ENCODE measurements around the gene NLRC3.
A peak's percentile ranks its signal among the peaks of the same experiment; 100 is the strongest.

Gene NLRC3

DNA sequence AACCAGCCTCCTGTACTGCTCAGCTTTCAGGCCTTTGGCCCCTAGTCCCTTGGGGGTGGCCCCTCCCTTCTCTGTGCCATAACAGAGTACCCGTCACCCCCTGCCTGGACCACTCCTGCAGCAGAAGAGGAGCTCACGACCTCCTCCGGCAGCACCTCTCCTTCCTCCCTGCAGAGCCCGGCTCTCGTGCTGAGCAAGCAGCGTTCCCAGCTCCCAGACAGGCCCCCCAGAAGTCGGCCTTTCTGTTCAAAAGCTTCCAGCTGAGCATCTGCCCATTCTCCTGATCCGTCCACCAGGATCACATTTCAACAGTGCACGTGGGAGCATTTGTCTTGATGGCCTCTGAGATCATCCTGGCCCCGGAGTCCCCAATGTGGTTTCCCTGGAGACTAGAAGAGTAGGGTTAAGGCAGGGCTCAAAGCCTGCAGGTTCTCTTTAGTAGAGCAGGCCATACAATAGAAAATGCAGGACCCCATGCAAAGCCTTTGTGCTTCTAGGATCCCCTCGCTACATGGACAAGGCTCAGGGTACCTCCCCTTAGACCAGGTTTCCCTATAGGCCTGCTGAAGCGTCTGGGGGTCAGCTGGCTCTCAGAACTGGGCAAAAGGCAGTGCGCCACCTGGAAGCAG lies 35.6 kb downstream of the NLRC3 start:
- no peak for DNase-seq

DNA sequence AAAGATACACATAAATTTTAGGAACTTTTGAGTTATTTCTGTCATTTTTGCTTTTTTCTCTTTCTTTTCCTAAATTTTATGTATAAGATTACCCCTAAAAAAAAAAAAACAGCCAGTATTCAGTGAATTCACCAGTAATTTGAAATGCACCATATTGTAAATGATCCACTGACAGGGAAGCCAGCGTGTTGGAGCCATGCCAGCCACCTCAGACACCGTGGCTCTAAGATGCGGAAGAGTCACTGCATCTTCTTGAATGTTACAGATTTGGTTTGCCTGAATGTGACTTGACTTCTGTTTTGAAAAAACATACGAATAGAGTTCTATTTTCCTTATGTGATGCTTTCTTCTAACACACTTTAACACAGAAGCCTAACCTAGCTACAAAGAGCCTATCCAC lies 39.0 kb downstream of the NLRC3 start:
- no peak for DNase-seq

DNA sequence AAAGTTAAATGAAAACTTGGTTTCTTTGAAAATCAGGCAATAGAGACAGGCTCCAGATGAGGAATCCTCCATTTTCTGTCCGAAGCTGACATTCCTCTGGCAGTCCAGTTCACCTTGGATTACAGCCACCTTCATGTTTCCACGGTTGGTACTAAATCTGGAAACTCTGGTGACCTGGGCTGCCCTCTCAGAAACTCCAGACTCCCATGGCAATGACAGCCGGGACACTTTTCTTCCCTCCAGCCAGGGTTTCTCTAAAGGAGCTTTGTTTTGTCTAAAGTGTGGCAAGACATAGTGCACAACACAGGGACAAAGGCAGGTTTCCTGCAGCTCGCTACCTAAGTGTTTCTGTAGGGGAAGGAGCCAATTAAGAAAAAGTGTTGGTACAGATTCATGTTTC lies 40.4 kb downstream of the NLRC3 start:
- no peak for DNase-seq

DNA sequence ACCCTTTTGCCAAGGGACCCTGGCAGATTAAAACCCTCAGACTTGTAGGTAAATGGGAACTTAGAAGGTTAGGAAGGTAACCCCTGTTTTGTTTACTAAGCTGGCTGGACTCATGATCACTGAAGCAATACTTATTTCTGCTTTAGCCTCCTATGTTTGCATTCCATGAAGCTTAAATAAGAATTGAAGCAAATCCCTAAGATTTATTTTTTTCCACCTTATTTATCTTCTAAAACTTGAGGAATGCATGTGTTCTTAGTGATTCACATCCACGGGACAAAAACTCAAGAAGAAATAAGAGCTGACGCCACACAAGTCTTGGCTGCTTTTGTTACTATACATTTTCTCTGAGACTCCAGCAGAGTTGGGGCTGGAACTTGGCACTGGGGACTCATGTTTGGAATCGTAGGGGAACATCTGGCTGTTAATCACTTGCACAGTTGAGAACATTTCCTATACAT lies 40.9 kb downstream of the NLRC3 start:
- DNase-seq = no peak

DNA sequence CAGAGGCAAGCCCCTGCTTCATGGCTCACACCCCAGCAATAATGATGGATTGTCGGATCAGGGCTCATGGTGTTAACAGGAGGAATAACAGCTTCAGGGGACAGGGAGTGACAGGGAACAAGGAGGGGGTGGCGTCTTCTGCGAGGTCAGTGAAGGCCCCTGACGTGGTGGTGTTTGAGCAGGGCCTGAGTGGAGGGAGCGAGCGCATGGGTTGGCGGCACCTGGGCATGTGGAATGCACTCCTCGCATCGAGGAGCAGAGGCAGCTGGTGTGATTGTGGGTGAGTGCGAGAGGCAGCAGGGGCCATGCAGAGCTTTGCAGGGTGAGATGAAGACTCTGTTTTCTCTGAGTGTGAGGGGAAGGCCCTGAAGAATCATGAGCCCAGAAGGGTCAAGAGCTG lies 43.1 kb downstream of the NLRC3 start:
- DNase-seq = no peak

DNA sequence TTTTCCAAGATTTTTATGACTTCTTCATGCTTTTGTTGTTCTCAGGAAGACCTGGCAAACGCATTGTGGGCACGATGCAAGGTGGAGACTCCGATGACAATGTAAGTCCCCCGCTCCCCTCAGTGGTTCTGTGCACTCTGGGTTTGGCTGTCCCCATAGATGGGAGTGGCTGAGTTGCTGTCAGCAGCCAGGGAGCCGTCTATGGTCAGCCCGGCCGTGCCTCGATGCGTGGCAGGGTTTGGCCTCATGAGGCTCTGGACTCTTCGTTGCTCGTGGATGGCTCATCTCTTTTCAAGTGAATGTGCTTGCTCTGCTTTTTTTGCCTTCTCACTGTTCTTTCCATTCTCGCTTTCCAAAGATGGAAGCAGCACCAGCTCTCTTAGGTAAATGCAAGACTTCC lies 44.5 kb downstream of the NLRC3 start:
- DNase-seq = no peak

DNA sequence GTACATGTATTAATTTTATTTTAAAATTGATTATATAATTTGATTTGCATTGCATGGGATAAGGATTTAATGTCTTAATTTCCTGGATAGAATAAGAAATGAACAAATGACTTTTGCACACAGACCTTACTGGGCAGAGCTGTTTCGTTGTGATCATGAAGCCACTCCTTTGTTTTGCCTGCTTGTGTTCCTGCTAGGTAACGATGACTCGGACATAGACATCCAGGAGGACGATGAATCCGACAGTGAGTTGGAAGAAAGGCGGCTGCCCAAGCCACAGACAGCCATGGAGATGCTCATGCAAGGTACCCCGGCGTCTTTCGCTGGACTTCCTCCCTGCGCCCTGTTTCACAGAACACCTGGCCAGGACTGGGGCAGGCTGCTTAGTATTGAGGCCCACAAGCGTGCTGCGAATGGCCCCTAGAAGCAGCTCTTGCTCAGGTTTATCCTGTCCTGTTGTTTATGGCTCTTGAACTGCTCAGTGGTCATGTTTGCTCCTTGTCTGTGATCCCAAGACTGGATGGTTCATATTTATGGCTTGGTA lies 46.8 kb downstream of the NLRC3 start:
- DNase-seq = no peak

DNA sequence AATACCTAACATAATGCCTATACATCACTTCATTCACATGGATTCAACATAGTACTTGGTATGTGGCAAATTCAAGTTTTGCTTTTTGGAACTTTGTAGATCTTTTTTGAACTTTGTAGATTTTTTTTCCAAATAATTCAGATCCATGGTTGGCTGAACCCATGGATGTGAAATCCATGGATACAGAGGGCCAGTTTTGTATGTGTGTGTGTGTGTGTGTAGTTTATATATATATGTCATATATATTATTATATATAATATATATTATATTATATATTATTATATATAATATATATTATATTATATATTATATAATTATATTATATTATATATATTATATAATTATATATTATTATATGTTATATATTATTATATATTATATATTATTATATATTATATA lies 48.0 kb downstream of the NLRC3 start:
- no peak for DNase-seq

DNA sequence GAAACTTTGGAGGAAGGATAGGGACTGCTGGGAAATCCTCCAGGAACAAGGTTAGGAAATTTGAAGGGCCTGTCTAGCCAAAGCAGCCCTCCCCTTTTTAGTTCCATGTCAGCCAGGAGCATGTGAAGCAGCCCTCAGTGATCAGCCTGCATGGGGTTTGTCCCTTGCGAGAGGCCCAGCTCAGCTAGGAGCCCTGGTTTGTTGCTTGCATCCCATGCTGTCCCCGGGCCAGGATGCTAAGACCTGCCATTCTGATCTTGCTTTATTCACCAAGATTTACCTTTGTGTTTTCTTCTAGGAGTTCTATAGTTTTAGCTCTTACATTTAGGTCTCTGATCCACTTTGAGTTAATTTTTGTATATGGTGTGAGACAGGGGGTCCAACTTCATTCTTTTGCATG lies 48.8 kb downstream of the NLRC3 start:
- no peak for DNase-seq

DNA sequence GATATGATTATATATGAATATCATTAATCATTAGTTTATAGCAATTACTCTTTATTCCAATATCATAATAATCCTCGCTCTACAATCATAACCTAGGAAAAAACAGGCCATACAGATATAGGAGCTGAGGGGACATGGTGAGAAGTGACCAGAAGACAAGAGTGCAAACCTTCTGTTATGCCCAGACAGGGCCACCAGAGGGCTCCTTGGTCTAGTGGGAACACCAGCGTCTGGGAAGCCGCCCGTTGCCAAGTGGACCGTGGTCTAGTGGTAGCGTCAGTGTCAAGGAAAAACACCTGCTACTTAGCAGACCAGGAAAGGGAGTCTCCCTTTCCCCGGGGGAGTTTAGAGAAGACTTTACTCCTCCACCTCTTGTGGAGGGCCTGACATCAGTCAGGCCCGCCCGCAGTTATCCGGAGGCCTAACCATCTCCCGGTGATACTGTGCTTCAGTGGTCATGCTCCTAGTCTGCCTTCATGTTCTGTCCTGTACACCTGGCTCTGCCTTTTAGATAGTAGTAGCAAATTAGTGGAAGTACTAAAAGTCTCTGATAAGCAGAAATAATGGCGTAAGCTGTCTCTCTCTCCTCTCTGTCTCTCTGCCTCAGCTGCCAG lies 49.9 kb downstream of the NLRC3 start:
- DNase-seq = peak; percentile 71 to 79

DNA sequence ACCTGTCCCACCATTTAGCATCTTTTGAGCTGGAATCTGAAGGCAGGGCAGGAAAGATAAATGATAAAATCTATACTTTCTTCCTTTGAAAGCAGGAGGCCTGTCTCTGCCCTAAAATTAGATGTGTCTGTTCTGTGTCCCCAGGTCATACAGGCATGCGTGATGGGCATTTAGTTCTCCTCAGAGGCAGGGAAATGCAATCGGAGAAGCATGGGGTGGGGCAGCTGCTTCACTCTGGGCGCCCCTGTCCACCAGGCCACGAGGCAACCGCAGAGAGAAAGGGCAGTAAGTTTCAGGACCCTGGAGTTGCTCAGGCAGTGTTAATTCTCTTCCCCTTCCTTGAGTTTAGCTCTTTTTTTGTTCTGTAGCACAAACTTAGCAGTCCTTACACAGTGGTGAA lies 51.3 kb downstream of the NLRC3 start:
- no peak for DNase-seq

DNA sequence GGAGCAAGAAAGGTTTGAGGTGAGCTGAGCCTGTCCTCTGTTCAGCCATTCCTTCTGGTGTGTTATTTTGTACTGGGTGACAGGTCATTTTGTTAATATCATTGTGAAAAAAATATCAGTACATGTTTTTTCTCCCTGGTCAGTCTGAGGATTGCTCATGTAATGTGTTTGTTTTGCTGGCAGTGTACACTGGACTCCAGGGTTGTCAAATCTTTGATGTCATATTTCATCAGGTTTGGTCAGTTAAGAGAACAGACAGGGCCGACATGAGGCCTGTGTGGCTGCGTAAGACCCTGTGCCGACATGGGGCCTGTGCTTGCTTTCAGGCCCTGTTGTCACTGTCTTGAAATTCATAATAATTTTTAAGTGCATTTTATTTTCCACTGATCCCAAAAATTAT lies 53.9 kb downstream of the NLRC3 start:
- no peak for DNase-seq

DNA sequence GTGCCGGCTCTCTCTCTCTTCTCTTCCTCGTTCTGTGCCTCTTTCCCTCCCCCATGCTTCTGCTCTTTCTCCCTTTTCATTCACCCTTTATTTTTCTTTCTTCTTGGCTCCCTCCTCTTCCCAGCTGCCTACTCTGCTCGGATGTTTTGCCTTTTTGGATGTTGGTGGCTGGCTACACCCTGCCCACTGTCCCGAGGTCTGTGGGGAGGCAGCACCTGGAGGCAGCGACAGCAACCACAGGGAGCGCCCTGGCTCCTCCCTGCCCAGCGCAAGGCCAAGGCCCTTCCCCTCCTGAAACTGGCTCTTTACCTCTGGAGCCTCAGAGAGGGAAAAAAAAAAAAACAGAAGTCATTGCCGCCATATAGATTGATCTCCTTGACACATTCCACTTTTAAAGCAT lies 56.4 kb downstream of the NLRC3 start:
- DNase-seq = no peak

DNA sequence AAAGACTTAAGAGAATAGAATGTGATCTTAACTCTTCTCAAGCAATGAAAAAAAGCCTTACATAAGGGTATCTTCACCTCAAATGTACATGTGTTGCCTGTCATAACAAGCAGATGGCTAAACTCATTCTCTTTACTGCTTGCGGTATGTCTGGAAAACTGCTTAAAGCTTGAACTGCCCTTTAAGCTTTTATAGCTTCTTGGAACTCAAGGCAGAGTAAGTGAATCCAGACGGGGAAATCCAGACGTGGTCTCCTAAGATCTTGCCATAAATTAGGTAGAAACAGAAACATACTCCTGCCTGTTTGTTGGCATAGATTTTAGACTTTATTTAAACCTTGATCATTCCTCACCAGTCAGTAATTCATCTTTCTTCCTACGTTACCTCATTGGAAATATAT lies 56.8 kb downstream of the NLRC3 start:
- no peak for DNase-seq

DNA sequence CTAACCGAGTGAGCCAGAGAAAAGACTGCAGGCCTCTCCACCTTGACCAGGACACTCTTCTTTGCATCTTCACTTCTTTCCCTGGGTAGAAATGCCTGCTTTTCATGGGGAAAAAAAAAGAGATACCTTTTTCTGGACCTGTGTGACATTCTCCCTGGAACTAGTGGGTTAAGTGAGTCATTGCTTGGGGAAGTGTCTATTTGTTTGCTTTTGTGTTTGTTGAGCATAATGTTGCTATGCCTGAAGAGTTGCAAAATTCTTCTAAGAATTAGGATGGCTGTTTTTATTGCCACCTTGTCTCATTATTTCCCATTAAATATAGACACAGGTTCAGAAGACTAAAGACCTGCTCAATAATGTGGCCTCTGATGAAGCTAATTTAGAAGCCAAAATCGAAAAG lies 57.6 kb downstream of the NLRC3 start:
- no peak for DNase-seq

DNA sequence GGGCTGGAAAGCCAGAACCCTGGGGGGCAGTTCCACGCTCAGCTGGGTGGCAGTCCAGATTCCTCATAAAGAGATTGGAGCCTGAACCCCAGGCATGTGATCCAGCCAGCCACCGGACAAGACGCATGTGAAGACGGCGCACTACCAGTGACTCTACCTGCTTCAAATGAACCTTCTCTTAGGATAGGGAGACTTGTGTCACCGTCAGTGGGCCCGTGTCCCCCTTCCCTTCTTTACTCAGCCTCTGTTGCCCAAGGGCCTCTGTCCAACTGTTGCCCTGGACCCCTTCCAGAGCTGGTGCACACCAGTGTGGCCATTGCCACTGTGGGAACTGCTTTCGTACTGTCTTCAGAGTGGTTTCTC lies 58.2 kb downstream of the NLRC3 start:
- no peak for DNase-seq

DNA sequence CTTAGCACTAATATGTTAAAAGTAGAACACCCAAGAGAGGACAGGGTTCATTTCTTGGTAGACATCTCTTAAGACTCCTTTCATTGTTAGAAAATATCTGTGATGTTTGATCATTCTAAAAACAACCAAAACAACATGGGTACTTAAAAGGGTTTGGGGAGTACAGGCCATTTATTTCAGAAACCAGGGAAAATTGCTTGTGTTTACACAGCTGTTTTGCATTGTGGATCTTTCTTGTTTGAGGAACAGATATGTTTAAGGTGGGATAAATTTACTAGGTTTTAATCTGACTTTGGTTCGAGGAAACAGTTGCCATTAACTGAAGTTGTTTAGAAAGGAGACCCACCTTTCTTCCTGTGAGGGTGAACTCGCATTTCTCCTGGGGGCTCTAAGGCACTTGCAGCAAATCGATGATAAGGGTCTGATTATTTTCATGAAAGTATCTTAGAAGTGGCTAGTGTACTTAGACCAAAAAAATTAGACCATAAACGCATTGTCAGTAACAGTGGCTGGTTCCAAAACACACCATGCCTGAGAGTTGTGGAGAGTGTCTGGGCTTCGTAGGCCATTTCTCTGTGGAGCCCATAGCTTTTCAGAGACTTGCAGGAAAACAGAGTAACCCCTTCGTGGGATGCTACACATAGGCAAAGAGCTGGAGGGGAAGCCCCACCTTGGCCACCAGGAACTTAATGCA lies 58.8 kb downstream of the NLRC3 start:
- no peak for DNase-seq

DNA sequence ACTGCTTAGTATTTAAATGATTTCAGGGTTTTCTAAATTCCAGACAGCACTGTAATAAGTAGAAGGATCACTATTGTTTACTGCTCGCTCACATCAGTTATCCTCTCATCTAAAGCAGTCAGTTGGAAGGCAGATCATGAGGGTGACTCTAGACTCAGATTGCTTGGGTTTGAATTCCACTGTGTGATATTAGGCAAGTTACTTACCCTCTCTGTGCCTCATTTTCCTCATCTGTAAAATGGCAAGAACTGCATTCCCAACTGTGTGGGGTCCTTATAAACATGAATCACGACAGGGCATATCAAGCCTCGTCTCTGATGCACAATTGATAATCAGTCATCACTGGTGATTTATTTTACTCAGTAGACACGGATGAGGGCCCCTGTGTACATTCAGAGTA lies 61.3 kb downstream of the NLRC3 start:
- no peak for DNase-seq

DNA sequence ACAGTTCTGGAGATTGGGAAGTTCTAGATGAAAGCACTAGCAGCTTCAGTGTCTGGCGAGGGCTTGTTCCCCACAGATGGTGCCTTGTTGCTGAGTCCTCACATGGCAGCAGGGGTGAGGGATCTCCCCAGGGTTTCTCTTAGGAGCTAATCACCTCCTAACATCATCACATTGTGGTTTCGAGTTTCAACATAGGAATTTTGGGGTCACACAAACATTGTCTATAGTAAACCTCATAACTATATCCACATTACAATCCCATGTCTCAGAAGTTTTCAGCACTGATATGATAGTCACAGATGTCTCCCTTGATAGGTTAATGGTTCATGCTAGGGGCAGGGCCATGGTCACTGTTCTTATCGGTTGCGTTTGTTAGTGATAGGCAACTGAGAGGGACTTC lies 62.6 kb downstream of the NLRC3 start:
- DNase-seq = no peak

DNA sequence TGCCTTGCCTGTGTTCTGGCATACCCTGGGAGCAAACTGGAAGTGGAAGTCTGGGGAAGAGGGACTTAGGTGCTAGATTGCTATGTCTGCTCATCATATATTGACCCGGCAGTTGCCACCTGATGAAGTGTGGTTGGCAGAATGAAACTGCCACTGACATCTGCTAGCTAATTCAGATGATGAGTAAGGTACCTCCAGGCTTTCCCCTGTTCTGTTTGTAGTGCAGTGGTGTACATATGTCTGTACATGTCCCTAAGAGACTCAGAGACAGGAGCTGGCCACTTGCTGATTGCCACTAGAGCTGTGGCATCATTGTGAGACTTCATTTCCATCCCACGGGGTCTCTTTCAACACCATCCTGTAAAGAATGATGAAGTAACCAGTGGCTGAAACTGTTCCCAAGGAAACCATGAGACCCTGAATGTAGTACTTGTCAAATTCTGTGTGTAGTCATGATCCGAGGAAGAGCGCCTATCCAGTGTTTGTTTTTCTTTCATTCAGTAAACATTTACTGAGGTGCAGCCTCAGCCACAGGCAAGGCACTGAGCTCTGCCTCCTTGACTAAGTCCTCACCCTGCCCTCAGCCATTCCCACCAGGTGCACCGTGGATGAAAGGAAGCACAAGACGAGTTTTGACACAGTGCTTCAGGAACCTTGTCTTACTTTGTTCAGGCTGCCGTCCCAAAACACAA lies 63.2 kb downstream of the NLRC3 start:
- no peak for DNase-seq

DNA sequence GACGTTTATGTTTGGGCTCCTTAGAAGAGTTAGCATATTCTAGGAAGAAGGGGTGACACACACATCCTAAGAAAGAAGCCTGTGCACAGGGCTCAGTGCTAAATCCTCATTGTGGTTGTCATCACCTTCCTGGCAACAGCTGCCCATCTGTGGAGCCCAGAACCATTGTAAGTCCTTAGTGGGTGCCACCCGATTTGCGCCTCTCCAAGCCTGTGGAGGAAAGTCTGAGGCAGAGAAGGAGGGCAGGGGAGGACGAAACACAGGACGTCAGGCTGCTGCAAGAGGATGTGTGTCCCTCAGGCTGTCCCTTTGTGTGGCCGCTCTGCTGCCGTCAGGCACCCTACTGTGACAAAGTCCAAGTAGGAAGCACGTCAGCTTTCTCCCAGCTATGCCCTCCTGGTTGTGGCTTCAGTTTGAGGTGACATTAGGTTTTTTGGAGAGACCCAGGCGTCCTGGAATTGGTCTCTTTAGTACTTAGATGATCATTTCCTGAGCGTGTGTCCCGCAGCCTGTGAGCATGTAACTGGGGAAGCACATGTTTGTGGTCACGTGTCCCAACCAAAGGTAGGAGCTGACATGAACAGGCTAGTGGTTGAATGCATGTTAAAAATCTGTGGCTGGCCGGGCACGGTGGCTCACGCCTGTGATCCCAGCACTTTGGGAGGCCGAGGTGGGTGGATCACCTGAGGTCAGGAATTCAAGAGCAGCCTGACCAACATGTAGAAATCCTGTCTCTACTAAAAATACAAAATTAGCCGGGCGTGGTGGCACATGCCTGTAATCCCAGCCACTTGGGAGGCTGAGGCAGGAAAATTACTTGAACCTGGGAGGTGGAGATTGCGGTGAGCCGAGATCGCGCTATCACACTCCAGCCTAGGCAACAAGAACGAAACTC lies 65.7 kb downstream of the NLRC3 start:
- no peak for DNase-seq

DNA sequence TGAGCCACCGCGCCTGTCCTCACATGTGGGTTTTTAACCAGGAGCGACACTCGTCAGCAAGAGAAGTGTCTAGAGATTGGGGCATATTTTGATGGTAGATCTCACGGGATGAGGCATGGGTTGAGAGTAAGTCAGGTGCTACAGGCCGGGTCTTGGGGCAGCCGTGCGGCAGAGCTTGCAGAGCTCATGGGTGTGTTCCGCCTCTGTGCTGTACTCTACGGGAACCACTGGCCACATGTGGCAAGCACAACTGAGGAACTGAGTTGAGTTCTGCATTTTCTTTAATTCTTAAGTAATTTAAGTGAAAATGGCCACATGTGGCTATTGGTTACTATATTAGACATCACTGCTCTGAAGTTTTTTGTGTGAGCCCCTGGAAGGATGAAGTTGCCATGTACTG lies 66.8 kb downstream of the NLRC3 start:
- DNase-seq = no peak

DNA sequence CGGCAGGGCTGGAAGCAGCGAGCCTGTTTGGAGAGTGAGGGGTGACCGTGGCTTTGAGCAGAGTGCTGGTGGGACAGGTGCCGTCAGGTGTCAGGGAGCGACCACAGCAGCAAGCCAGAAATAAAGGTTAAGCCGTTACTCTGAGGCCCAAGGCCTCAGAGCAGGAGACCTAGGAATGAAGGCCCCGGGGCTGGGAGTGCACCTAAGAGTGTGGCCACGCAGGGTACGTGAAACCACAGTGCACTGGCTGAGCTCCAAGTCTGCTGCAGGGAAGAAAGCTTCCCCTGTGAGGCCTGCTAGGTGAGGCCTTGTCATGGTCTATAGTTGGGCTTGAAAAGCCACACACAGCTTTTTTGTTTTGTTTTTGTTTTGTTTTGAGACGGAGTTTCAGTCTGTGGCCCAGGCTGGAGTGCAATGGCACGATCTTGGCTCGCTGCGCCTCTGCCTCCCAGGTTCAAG lies 67.7 kb downstream of the NLRC3 start:
- peak; percentile 78 to 84 for DNase-seq
